HEK293T (cell line): ENCODE data around the gene C16orf89.
"Not testable (repeated sequence)": the region's sequence is repeated elsewhere in the genome, so short reads cannot be mapped to it uniquely, and the experiment has no call there.

Experiments
- CTCF ChIA-PET: fragments of 350-600 bp; formaldehyde crosslinking; extraction: SDS; loops from one replicate; lab custom pipeline; 2021; ENCODE audit warnings: antibody characterized with exemption, inconsistent platforms; lab: Yijun Ruan, JAX
- POLR2A ChIA-PET: fragments of 350-600 bp; formaldehyde crosslinking; extraction: SDS; loops from one replicate; lab custom pipeline; 2020; ENCODE audit warnings: antibody characterized with exemption, inconsistent platforms; lab: Yijun Ruan, JAX
- DNase-seq: peaks from one replicate; pipeline ENCODE4 v3.0.0; 2012; ENCODE audit warnings: mixed read lengths; ENCODE audit errors: extremely low spot score
- ARNT ChIP-seq: fragments of 450-650 bp; IDR thresholded peaks from 2 replicates; pipeline ENCODE4 v1.6.1; 2017; ENCODE audit warnings: mild to moderate bottlenecking
- CTBP1 ChIP-seq: fragments of 450-650 bp; IDR thresholded peaks from 2 replicates; pipeline ENCODE4 v1.6.1; 2016; ENCODE audit warnings: borderline replicate concordance
- ELF4 ChIP-seq: fragments of 450-650 bp; IDR thresholded peaks from 2 replicates; pipeline ENCODE4 v1.6.1; 2017; ENCODE audit warnings: antibody characterized with exemption
- FOXA1 ChIP-seq: fragments of 450-650 bp; IDR thresholded peaks from 2 replicates; pipeline ENCODE4 v1.6.1; 2016; ENCODE audit warnings: mild to moderate bottlenecking
- L3MBTL2 ChIP-seq: fragments of 450-650 bp; conservative IDR thresholded peaks from 2 replicates; pipeline ENCODE4 v1.6.1; 2016; ENCODE audit warnings: mild to moderate bottlenecking
- SP1 ChIP-seq: fragments of 450-650 bp; IDR thresholded peaks from 2 replicates; pipeline ENCODE4 v1.6.1; 2017

Gene C16orf89

DNA sequence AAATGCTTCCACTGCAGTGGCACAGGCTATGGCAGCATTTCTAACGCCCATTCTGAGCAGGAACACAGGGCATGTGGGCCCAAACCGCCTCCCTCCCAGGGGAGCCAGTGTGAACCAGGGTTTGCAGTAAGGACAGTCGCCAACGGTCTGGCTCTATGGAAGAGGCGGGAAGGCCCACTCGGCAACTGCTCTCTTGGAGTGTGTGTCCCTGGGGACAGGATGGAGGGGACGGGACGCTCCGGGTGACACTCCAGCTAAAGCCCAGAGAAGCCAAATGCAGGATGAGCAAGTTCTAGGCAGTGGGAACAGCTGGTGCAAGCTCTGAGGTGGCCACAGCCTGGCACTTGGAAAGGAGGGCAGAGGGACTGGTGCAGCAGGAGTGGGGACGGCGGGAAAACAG, 28.0 kb upstream of the C16orf89 start:
- POLR2A ChIA-PET, DNase-seq: not testable (repeated sequence)
- CTCF ChIA-PET = interaction anchor here (0.6 kb wide), 1 partner anchor 53 kb away, joined by 3 read pairs; no protein-coding TSS in a partner anchor

DNA sequence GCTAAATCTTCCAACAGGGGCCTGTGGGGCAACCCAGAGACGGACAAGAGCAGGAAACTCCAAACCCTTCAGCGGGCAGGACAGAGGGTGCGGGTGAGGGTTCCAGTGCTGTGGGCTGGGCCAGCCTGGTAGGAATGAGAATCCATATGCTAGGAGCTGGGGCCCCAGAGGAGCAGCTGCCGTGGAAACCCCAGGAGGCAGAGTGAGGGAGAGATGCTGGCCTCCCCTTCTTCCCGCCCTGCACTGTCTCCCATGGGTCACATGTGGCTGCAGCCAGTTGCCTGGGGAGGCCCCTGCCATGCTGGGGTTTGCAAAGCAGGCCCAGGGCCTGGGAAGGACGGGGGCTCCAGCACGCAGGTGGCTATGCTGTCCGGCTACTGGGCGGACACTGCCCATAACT, 27.3 kb upstream of the C16orf89 start:
- CTCF ChIA-PET, POLR2A ChIA-PET, DNase-seq: not testable (repeated sequence)

DNA sequence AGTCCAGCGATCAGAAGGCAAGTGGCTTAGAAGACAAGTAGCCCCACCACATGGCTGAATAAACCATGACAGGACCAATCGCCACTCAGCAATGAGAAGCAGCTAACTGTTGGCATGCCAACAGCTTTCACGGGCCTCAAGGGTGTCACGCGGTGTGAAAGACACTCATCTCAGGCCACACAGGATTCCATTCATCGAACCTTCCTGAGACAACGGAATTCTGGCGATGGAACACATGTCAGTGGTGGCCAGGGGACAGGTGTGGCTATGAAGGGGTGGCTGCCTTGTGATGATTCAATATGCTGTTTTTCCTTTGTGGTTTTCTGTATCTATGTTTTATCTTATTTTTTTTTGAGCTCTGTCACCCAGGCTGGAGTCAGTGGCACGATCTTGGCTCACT, 24.8 kb upstream of the C16orf89 start:
- CTCF ChIA-PET = not testable (repeated sequence)

DNA sequence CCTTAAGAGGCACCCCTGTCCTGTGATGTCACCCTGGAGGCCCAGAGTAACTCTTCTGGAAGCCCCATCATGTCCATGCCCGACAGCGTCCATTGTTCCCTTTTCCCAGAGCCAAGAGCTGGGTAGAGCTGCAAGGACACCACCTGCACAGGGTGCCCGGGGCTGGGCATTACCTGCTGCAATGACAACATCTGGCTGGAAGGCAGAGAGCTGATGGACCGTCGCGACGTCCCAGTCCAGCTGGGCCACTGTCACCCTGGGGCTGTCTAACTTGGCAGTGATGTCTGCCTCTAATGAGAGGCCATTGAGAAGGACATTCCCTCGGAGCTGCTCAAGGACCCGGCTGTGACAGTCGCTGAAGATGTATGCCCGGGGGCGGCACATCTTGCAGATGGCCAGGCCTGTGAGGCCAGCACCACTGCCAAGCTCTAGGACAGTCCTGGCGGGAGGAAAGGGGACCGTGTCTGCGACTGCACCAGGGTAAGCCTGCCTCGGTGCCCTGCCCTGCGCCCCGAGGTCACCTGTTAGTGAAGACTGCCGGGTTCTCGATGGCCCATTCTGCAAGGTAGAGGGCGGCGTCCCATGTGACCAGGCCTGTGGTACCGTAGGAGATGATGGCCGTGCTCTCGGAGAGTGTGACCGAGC, 24.3 kb upstream of the C16orf89 start:
- DNase-seq, POLR2A ChIA-PET, CTCF ChIA-PET: not testable (repeated sequence)

More for the DNA sequence above, 24.8 kb upstream of the C16orf89 start:
- DNase-seq, POLR2A ChIA-PET: not testable (repeated sequence)

DNA sequence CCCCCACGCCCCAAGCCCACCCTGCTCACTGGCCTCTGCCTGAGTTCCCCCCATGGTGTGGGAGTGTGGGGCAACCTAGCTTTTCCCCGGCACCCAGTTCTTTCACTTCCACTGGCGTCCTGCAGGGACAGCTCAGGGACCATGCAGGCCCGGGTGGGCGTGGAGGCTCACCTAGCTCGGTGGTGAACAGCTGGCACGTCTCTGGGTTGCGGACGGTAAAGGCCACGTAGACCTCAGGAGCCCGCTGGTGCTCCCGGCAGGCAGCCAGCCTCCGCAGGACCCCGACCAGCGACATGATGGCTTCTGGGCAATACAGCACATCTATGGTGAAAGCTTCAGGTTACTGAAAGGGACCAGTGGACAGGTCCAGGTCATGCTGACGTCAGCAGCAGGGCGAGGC, 23.2 kb upstream of the C16orf89 start:
- DNase-seq, POLR2A ChIA-PET, CTCF ChIA-PET: not testable (repeated sequence)

DNA sequence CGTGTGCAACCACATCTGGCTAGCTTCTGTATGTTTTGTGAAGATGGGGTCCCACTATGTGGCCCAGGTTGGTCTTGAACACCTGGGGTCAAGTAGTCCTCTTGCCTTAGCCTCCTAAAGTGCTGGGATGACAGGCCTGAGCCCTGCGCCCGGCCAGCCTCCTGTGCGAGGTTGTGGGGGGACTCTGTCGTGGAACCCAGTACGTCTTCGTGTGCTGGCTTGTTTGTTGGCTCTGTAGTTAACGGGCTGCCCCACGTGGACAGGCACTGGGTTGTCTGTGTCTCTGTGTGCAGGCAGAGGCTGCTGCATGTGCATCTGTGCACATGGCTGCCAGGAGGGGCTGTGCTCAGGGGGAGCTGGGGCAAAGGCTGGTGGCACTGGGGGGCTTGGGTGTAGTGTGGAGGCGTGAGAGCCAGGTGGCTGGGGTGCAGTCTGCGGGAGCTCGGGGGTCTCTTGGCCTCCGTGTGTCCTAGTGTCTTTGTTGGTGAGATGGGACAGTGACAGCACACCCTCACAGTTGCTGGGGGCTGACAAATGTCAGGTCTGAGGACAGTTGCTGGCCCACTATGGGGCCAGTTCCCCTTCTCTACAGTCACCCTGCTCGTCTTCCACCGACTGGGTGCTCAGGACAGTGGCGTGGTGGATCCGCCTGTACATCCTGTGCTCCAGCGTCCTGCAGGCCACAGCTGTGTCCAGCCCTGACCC, 22.5 kb upstream of the C16orf89 start:
- POLR2A ChIA-PET, CTCF ChIA-PET: not testable (repeated sequence)

DNA sequence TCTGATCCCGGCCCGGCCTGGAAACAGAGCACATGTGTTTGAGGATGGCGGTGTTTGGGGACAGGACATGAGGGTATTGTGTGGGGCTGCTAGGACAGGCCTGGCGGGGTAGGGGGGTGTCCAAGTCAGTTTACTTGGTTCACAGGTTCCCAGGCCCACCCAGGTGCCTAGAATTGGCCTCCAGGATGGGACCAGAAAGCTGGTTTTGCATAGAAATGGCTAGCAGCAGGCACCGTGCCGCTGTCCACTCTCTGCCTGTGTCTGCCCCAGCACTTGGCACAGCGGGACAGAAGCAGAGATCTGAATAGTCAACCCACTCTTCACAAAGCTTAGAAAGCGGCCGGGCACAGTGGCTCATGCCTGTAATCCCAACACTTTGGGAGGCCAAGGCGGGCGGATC, 20.0 kb upstream of the C16orf89 start:
- DNase-seq, POLR2A ChIA-PET, CTCF ChIA-PET: not testable (repeated sequence)

More for the DNA sequence above, 22.5 kb upstream of the C16orf89 start:
- not testable (repeated sequence) for DNase-seq

DNA sequence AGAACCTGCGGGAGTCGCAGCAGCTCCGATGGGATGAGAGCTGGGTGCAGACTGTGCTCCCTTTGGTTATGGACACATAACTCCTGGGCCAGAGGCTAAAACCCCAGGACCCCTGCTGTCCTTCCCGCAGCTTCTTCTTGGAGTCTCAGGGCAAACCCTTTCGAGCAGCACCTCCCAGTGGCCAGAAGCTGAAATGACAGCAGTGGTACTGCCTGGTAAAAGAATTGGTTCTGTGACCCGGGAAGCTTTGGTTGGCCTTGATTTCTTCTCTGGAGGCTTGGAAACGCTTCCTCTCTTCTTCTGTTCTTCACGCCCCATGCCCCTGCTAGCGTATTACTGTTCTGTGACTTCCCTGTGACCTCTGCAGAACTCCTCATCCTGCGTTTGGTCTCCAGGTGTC, 19.0 kb upstream of the C16orf89 start:
- peak; percentile 53 for DNase-seq
- CTCF ChIA-PET = interaction anchor here (0.7 to 1.1 kb wide), 2 partner anchors 14 to 29 kb away, joined by 3 to 5 read pairs; no protein-coding TSS in a partner anchor

DNA sequence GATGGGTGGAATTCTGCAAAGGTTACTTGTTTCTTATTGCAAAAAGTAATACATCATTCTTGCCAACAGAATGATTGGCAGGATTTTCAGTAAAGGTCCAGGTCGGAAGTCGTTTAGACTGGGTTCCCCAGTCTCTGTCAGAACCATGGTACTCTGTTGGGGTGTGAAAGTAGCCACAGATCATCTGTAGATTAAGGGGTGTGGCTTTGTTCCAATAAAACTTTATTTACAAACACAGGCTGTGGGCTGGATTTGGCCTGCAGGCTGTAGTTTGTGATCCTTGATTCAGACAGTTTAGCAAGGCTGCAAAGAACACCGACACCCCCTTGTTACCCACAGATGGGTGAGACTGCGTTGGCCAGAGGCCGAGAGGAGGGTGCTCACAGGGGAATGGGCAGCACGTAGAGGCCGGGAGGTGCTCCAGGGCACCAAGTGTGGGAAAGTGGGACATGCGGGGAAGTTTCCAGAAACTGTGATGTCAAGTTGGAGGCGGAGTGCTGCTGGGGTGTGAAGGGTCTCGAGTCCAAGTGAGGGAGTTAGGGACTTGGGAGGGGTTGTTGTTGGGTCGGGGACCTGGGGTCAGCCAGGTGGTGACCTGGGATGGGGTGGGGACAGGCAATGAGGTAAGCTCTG, 18.5 kb upstream of the C16orf89 start:
- not testable (repeated sequence) for DNase-seq
- ChIA-PET CTCF (interaction anchor here (0.7 to 1.1 kb wide), 2 partner anchors 14 to 28 kb away, joined by 3 to 5 read pairs; no protein-coding TSS in a partner anchor), POLR2A (interaction anchor here (1.0 kb wide), 1 partner anchor 14 kb away, joined by 3 read pairs; no protein-coding TSS in a partner anchor)

More for the DNA sequence above, 19.0 kb upstream of the C16orf89 start:
- POLR2A ChIA-PET = interaction anchor here (1.0 kb wide), 1 partner anchor 13 kb away, joined by 3 read pairs; no protein-coding TSS in a partner anchor

DNA sequence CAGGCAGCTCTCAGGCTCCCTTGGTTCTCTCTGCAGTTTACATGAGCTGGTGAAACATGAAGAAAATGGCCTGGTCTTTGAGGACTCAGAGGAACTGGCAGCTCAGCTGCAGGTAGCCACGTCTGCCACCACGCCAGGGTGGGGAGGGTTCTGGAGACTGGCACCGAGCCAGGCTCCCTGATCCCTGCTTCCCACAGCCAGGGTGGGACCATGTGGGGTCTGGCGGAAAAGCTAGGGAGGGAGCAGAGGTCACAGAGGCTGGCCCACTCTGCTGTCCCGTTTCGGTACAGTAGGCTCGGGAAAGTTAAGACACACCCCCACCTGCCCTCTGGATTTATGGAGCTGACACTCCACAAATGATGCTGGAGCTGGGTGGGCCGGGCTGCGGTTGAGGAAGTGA, 17.9 kb upstream of the C16orf89 start:
- POLR2A ChIA-PET, DNase-seq, CTCF ChIA-PET: not testable (repeated sequence)

DNA sequence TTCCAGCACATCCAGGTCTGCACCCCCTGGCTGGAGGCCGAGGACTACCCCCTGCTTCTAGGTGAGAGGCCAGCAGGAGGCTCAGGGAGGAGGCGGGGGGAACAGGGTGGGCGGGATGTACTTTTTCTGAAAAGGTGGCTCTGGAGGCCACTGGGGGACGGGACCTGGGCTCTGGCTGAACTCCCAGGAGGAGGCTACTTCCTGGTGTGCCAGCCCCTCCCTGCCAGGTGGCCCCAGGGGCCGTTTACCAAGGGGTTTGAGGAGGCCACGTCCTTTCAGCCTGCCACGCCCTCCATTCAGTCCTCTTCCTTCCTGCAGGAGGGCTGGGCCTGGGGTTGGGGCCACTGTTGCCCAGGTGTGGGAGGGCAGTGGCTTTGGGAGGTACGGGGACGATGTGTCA, 15.2 kb upstream of the C16orf89 start:
- DNase-seq, POLR2A ChIA-PET, CTCF ChIA-PET: not testable (repeated sequence)

DNA sequence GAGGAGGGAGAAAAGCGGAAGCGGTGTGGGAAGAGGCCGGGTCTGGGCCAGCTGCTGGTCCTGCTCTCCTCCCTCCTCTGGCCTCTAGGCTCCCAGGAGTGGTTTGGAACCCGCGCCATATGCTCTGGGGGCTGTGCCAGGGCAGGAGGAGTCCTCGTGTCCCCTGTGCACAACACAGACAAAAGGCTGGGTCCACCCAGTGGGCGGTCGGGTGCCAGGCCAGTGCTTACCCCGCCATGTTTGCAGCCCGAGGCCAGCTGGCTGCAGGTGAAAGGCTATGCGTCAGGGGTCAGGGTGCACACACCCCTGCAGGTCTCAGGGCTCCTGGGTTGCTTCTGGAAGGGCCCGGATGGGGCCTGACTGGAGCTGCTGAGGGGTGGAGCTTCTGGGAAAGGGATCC, 14.7 kb upstream of the C16orf89 start:
- POLR2A ChIA-PET, CTCF ChIA-PET: not testable (repeated sequence)

DNA sequence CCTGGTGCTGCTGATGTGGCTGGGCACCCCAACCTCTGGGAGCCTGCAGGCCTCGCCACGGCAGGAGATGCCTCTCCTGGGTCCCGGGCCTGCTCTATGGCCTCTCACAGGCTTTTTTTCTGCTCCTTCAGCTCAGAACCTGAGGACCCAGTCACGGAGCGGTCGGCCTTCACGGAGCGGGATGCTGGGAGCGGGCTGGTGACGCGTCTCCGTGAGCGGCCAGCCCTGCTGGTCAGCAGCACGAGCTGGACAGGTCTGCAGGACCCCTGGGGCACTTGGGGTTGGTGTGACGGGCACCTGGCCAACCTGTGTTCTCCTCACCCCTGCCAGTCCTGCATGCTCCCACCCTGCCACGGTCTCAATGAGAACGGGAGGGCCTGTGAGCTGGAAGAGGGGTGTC, 12.9 kb upstream of the C16orf89 start:
- TF ChIP-seq SP1 (no peak), ELF4 (no peak), ARNT (no peak), CTBP1 (no peak), FOXA1 (no peak), L3MBTL2 (no peak)
- DNase-seq = no peak
- POLR2A ChIA-PET = no interaction called here
- CTCF ChIA-PET = no interaction called here

More for the DNA sequence above, 14.7 kb upstream of the C16orf89 start:
- not testable (repeated sequence) for DNase-seq
